Gastroesophageal sphincter (tissue), 4 donors: ENCODE results near the gene KIRREL2. TPM values are rescaled to one million over a fixed set of nuclear protein-coding genes. Genes with fewer than 3 reads are reported as not detected.
A peak's percentile ranks its signal among the peaks of the same experiment; 100 is the strongest.

Experiments
- ATAC-seq: fragments of 150-250 bp; one replicate; pipeline ENCODE4 v1.9.1; 2016; ENCODE audit warnings: mild to moderate bottlenecking, moderate library complexity
- H3K27ac ChIP-seq, 4 donors: fragments of 200-600 bp; sonication (generic) in 3 of 4; 1 replicate in 3 of 4; 2 replicates in 1 of 4; pipeline ENCODE4 v1.5.1; 2016 to 2019
- H3K27me3 ChIP-seq: fragments of 200-600 bp; sonication (generic); one replicate; pipeline ENCODE4 v1.5.1; 2019
- H3K36me3 ChIP-seq, 2 donors: fragments of 200-600 bp; sonication (generic); one replicate each; pipeline ENCODE4 v1.5.1; 2019; ENCODE audit warnings: control low read depth in 1 of 2
- H3K4me1 ChIP-seq, 3 donors: fragments of 200-600 bp; sonication (generic); 1 replicate in 2 of 3; 2 replicates in 1 of 3; pipeline ENCODE4 v1.5.1; 2016 to 2019; ENCODE audit warnings: control low read depth in 2 of 3
- H3K4me3 ChIP-seq, 2 donors: fragments of 200-600 bp; sonication (generic); one replicate each; pipeline ENCODE4 v1.5.1; 2019; ENCODE audit warnings: mild to moderate bottlenecking in 1 of 2, moderate library complexity in 1 of 2
- H3K9me3 ChIP-seq, 3 donors: fragments of 200-600 bp; sonication (generic); one replicate each; pipeline ENCODE4 v1.5.1; 2017 to 2019; ENCODE audit warnings: control low read depth in 2 of 3
- CTCF ChIP-seq, 4 experiments: fragments of 200-600 bp in 2 of 4; fragments of 450-650 bp in 2 of 4; sonication (generic) in 1 of 4; IDR thresholded peaks; one replicate each; pipeline ENCODE4 v1.5.1; 2017 to 2019; ENCODE audit warnings: antibody characterized with exemption in 4 of 4, mild to moderate bottlenecking in 2 of 4, moderate library complexity in 2 of 4
- EP300 ChIP-seq: sonication (generic); formaldehyde crosslinking; IDR thresholded peaks from one replicate; pipeline ENCODE4 v1.6.1; 2017; ENCODE audit warnings: antibody characterized with exemption, mild to moderate bottlenecking
- POLR2A ChIP-seq, 2 donors: fragments of 450-650 bp; IDR thresholded peaks; one replicate each; pipeline ENCODE4 v1.6.1; 2017; ENCODE audit warnings: antibody characterized with exemption in 2 of 2, mild to moderate bottlenecking in 2 of 2, moderate library complexity in 1 of 2
- POLR2AphosphoS5 ChIP-seq: sonication (generic); formaldehyde crosslinking; IDR thresholded peaks from one replicate; pipeline ENCODE4 v1.6.1; 2017; ENCODE audit warnings: antibody characterized with exemption
- WGBS, 2 donors: methylation state at CpG; one replicate each; pipeline ENCODE4 v1.1.5; 2018; ENCODE audit warnings: low coverage in 1 of 2; 5-methylcytosine and 5-hydroxymethylcytosine counted together
- total RNA-seq, 4 donors: library from RNA; depleted of rRNA; stranded (reverse); fragments of >200 nt; gene quantifications; one replicate each; pipeline ENCODE4 v1.1.0, GENCODE V29; 2016

Gene KIRREL2
- total RNA-seq, 4 donors from 2014 or later: not detected

- Histone ChIP-seq H3K27me3 (no peaks in the 10 kb centered on the region), H3K9me3 (no peaks in the 10 kb centered on the region), H3K27ac (no peak overlapping the region), H3K4me3 (no peak overlapping the region), H3K4me1 (peaks cover 0 to 33% (median 14%) of the 10 kb centered on the region in 3 donors), H3K36me3 (peaks cover 0 to 63% of the 10 kb centered on the region in 2 donors)
- no peak for TF ChIP-seq POLR2AphosphoS5
- no peak for TF ChIP-seq CTCF (IDR thresholded peaks at IDR 0.05)
- TF ChIP-seq EP300: no peak
- no peak for TF ChIP-seq POLR2A (IDR thresholded peaks at IDR 0.05)
- 64% methylated on average over 3 of the region's 21 CpGs; no CpG with 5 or more reads in 1 of the 2 donors for WGBS, 2 donors
- no peak for ATAC-seq
Observed at GRCh38 chr19:35895911-35896642, 39.4 kb downstream of the KIRREL2 start.

GRCh38 chr19:35896643-35897040, 39.9 kb downstream of the KIRREL2 start:
- H3K36me3 ChIP-seq: peaks cover 0 to 61% of the 10 kb centered on the region in 2 donors
- ATAC-seq: no peak
- WGBS, 2 donors: 93% methylated on average over 3 of the region's 13 CpGs; no CpG with 5 or more reads in 1 of the 2 donors

GRCh38 chr19:35897706-35898451, 41.2 kb downstream of the KIRREL2 start:
- no peaks in the 10 kb centered on the region for H3K9me3 ChIP-seq
- ATAC-seq: no peak
- H3K27ac ChIP-seq: peak overlapping the region; percentile 75 to 97 (median 92)
- peaks cover 0 to 38% (median 20%) of the 10 kb centered on the region in 3 donors for H3K4me1 ChIP-seq
- TF ChIP-seq POLR2A (IDR thresholded peaks at IDR 0.05): no peak
- peaks cover 0 to 48% of the 10 kb centered on the region in 2 donors for H3K36me3 ChIP-seq
- no peaks in the 10 kb centered on the region for H3K27me3 ChIP-seq
- peak overlapping the region; percentile 66 to 76 for H3K4me3 ChIP-seq
- WGBS, 2 donors: 60 to 69% methylated on average over 1 to 2 of the region's 13 CpGs

More at GRCh38 chr19:35896643-35897040, 39.9 kb downstream of the KIRREL2 start:
- no peaks in the 10 kb centered on the region for H3K27me3 ChIP-seq
- H3K9me3 ChIP-seq: no peaks in the 10 kb centered on the region
- TF ChIP-seq CTCF (IDR thresholded peaks at IDR 0.05): no peak
- no peak for TF ChIP-seq EP300
- no peak for TF ChIP-seq POLR2A (IDR thresholded peaks at IDR 0.05)
- TF ChIP-seq POLR2AphosphoS5: no peak
- H3K4me3 ChIP-seq: no peak overlapping the region
- H3K27ac ChIP-seq: no peak overlapping the region
- H3K4me1 ChIP-seq: peaks cover 0 to 38% (median 19%) of the 10 kb centered on the region in 3 donors

GRCh38 chr19:35898499-35898809, 41.7 kb downstream of the KIRREL2 start:
- TF ChIP-seq POLR2A (IDR thresholded peaks at IDR 0.05): no peak
- peaks cover 0 to 43% (median 20%) of the 10 kb centered on the region in 3 donors for H3K4me1 ChIP-seq
- no peaks in the 10 kb centered on the region for H3K27me3 ChIP-seq
- peaks cover 0 to 43% of the 10 kb centered on the region in 2 donors for H3K36me3 ChIP-seq
- H3K4me3 ChIP-seq: peak overlapping the region; percentile 66 to 76
- no peaks in the 10 kb centered on the region for H3K9me3 ChIP-seq
- 0% methylated on average over 1 of the region's 17 CpGs; no CpG with 5 or more reads in 1 of the 2 donors for WGBS, 2 donors
- ATAC-seq: no peak
- peak overlapping the region; percentile 75 to 97 (median 92) for H3K27ac ChIP-seq

GRCh38 chr19:35899547-35900214, 43.0 kb downstream of the KIRREL2 start:
- H3K36me3 ChIP-seq: peaks cover 0 to 30% of the 10 kb centered on the region in 2 donors
- H3K4me1 ChIP-seq: peaks cover 0 to 48% (median 20%) of the 10 kb centered on the region in 3 donors
- H3K9me3 ChIP-seq: no peaks in the 10 kb centered on the region
- ATAC-seq: peak; percentile 84
- peak overlapping the region; percentile 75 to 97 (median 92) for H3K27ac ChIP-seq
- no peak for TF ChIP-seq EP300
- TF ChIP-seq CTCF (IDR thresholded peaks at IDR 0.05): no peak
- peak; percentile 52 for TF ChIP-seq POLR2AphosphoS5
- peak; percentile 16 to 33 for TF ChIP-seq POLR2A (IDR thresholded peaks at IDR 0.05)
- peak overlapping the region; percentile 66 to 76 for H3K4me3 ChIP-seq
- no peaks in the 10 kb centered on the region for H3K27me3 ChIP-seq
- 0% methylated on average over 1 of the region's 43 CpGs; no CpG with 5 or more reads in 1 of the 2 donors for WGBS, 2 donors
